Measurements from ENCODE around the gene THAP7.
"Not testable (repeated sequence)": the region's sequence is repeated elsewhere in the genome, so short reads cannot be mapped to it uniquely, and the experiment has no call there.

The THAP7 gene

DNA sequence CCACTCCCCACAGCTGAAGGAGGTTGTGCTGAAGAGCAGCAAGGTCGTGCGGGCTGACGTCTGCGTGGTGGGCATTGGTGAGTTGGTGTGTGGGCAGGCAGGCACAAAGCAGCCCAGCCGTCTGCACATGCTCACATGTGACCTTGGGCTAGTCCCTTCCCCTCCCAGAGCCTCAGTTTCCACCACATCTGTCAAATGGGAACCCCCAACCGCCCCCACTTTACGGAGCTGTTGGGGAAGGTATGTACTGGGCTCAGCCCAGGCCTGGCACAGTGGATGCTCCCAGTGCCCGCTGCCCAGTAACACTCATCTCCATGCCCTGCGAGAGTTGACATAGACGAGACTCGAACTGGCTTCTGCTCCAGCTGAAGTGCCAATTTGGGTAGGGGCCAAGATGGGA, 24.9 kb downstream of the THAP7 start:
- no peak for DNase-seq

DNA sequence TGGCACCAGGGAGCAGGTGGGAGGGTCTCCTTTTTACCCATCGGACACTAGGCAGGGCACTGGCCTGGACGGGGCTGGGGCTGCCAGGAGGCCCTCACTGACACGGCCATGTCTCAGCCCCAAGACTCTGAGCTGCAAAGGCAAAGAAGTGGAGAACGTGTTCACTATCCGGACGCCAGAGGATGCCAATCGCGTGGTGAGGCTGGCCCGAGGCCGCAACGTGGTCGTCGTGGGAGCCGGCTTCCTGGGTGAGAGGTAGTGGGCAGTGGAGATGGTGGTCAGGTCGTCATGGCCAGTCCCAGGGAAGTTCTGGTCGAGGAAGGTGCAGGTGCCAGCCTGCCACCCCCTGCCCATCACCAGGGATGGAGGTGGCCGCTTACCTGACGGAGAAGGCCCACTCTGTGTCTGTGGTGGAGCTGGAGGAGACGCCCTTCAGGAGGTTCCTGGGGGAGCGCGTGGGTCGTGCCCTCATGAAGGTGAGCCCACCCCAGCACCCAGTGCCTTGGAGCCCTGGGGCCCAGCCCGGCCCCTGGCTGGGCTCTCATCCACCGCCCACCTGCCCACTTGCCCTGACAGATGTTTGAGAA, 25.5 kb downstream of the THAP7 start:
- no peak for DNase-seq

DNA sequence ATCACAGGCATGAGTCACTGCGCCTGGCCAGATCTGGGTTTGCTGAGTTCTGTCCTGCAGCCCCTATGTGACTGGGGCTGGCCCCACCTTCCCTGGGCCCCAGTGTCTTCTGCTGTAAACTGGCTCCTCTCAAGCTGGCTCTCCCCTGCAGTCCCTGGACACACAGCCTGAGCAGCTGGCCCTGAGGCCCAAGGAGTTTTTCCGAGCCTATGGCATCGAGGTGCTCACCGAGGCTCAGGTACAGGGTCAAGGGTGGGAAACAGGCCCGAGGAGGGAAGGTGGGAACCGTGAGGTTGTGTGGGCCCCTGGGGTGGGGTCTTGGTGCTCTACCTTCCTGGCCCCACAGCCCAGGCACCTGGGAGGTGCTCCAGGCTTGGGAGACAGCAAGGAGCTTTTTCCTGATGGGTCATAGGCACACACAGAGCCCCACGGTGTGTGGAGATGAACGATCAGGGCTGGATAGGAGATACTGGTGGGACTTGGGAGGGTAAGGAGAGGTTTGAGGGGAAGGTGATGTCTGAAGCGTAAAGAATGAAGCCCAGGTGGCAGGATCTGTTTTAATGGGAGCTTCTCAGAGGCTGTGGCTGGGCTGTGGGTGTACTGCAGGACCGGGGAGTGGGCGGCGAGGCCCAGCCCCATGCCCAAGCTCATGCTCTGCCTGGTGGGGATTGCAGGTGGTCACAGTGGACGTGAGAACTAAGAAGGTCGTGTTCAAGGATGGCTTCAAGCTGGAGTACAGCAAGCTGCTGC, 26.2 kb downstream of the THAP7 start:
- no peak for DNase-seq

DNA sequence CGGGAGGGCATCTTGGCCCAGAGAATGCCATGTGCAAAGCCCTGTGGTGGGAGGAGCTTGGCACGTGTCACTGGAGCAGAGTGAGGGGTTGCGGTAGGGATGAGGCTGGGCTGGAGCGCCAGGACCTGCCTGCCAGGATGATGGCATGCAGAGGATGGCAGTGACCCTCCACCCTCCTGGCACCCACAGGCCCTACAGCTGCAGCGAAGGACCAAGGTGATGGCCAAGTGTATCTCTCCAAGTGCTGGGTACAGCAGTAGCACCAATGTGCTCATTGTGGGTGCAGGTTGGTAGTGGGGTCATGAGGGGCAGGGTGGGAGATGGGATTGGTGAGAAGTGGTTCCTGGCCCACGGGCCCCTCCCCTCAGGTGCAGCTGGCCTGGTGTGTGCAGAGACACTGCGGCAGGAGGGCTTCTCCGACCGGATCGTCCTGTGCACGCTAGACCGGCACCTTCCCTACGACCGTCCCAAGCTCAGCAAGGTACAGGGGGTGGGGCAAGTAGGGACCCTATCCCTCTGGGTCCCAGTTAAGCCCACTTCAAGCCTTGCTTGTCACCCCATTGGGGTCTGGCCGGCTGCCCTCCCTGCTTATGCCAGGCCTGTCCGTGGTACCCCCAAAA, 27.5 kb downstream of the THAP7 start:
- peak; percentile 10 for DNase-seq

DNA sequence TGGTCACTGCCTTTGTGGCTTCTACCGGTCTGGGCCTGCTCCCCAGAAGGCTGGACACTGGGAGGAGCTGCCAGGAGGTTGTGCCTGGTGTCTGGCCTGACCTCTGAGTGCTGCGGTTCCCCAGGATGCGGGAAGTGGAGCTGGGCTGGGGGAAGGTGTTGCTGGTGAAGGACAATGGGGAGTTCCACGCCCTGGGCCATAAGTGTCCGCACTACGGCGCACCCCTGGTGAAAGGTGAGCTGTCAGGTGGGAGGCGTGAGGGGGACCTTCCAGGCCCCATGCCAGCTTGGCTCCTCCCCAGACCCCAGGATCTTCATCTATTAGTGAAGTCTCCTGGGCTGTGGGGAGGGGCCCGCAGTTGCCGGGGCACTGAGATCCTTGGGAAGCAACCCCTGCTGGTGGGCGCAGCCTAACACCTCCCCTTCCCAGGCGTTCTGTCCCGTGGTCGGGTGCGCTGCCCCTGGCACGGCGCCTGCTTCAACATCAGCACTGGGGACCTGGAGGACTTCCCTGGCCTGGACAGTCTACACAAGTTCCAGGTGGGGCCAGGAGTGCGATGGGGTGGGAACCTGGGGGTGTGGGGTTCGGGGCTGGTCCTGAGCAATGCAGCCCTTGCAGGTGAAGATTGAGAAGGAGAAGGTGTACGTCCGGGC, 28.2 kb downstream of the THAP7 start:
- DNase-seq = no peak

DNA sequence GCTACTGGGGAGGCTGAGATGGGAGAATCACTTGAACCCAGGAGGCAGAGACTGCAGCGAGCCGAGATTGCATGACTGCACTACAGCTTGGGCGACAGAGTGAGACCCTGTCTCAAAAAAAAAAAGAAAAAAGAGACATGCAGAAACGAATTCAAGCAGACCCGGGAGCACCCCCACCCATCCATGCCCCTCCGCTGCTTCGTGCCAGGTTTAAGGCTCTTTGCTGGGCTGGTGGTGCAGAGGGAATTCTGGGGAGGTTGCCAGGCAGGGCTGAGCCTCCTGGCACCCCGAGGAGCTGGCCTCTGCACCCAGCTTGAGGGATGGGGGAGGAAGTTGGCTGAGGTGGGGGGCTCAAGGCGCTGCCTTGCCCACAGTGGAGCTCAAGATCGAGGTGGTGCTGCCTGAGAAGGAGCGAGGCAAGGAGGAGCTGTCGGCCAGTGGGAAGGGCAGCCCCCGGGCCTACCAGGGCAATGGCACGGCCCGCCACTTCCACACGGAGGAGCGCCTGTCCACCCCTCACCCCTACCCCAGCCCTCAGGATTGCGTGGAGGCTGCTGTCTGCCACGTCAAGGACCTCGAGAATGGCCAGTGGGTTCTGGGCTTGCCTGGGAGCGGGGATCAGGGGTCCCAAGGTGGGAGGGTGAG, 28.9 kb downstream of the THAP7 start:
- DNase-seq = no peak

DNA sequence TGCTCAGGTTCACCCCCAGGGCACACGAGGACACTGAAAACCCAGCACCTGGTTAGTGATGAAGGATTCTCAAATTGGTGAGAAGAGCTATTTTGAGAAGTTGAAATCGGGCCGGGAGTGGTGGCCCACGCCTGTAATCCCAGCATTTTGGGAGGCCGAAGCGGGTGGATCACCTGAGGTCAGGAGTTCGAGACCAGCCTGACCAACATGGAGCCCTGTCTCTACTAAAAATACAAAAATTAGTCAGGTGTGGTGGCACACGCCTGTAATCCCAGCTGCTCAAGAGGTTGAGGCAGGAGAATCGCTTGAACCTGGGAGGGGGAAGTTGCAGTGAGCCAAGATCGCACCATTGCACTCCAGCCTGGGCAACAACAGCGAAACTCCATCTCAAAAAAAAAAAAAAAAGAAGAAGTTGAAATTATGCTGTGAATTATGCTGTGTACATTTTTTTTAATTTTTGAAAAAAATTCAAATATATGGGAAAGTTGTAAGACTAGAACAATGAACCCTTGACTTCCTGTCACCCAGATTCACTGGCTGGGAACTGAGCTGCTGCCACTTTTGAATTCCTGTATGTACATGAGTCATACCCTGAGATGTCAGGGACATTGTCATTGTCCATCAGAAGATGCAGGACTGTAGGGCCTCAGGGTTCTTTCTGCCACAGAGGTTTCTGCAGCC, 29.8 kb downstream of the THAP7 start:
- not testable (repeated sequence) for DNase-seq

DNA sequence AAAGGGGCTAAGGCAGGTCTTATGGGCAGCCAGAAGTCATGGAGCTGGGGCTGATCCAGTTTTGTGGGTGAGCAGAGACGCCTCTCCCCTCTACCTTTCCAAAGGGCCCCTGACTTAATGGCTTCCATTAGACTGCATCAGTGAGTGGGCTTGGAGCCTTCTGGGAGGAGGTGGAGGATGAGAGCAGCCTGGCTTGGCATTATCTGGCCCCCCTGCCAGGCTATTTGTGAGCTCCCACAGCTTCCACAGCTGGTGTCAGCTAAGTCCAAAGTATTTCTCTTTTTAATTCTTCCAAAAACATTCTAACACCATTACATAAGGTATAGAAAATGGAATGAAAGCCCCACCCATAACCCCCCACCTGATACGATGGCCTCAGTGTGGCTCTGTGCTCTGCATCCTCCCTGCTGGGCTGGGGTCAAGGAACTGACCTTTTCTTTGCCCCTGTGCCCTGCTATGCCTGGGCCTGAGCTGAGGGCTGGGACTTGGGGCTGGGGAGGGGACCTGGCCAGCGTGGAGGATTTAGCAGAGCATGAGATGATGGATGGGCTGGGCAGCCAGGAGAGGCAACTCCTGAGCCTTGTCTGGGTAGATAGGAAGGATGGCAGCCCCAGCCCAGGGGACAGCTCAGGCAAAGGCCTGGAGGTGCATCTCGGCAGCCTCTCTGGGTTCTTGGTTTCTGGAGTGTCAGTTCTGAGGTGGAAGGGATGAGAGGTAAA, 30.8 kb downstream of the THAP7 start:
- no peak for DNase-seq

DNA sequence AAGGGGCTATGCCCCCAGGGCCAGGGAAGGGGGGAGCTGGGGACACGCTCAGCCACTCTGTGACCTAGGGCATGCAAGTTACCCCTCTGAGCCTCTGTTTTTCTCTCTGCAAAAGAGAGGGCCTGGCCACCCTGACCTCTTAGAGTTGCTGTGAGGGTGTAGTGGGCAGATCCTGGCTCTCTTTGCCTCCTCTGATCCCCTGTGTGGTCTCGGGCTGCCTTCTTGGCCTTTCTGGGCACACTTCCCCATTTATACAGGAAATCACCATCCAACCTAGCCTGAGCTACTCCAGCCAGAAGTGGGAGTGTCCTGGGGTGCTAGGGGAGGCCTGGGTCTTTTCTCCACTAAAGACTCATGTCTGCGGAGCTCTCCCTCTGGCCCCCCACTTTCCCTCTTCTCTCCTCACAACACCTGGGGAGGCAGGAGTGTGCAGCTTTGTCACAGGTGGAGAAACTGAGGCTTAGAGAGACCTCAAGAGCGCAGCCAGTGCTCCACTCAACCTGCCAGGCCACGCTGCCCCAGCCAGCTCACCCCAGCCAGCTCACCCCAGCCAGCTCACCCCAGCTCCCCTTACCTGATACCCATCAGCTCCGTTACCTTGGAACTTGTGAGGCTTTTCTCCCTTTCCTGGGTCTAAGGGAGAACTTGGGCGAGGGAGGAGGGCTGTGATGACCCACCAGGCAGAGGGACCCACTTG, 33.5 kb downstream of the THAP7 start:
- no peak for DNase-seq

DNA sequence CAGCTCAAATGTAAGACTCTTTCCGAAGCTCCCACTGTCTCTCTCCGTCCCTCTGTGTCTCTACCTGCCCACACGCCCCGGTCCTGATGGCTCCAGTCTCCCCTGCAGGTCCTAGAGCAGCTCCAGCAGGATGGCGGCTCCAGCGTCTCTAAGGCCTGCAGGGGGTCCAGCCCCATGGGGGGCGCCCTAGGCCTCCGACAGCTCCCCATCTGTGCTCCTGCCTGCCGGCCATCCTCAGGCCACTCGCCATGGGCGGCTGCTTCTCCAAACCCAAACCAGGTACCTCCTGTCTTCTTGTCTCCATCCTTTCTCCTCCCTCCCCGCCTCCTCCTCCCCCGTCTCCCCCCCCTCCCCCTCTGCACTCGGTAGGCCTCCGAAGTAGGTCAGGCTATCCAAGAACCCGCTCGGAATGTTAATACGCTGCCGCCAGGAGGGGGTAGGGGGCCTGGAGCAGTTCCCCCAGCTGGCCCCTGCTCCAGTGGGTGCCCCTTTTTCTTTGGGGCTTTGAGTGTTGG, 34.2 kb downstream of the THAP7 start:
- DNase-seq = no peak

DNA sequence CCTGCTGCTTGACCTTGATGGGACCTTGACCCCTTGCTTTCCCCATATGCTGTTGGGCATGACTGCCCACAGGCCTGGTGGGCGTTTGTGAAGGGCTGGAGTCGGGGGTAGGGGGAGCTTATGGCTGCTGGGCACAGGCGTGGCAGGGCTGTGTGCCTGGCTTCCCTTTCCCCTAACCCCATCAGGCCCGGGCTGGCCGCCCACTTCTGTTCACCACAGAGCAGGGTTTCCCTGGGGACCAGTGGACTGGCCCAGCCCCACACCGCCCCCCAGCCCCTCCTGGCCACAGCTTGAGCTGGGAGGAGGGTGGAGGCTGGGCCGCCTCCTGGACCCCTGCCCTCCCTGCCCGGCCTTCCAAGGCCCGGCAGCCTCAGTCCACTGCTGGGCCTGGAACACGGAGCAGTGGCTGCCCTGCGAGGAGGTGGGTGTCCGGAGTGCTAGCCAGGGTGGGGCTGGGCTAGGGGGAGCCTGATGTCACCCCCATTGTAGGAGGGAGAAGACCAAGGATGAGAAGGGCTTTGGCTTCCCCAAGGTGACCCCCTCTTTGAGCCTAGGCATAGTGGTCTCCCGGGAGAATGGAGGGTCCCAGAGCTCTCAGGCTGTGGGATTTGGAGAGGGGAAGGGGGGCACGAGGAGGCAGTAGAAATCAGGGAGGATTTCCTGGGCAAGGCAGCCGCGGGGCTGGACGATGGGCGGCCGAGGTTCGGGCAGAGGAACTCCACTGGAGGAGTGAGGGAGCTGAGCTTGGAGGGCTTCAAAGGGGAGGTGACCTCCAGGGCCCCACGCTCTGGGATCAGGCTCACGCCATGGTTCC, 34.8 kb downstream of the THAP7 start, which contains the start of gene AIFM3:
AIFM3 (plus strand) TSS at position 373 of the 814 bp plus-strand sequence. CDS start 690 bp downstream, outside the sequence.
- no peak for DNase-seq

DNA sequence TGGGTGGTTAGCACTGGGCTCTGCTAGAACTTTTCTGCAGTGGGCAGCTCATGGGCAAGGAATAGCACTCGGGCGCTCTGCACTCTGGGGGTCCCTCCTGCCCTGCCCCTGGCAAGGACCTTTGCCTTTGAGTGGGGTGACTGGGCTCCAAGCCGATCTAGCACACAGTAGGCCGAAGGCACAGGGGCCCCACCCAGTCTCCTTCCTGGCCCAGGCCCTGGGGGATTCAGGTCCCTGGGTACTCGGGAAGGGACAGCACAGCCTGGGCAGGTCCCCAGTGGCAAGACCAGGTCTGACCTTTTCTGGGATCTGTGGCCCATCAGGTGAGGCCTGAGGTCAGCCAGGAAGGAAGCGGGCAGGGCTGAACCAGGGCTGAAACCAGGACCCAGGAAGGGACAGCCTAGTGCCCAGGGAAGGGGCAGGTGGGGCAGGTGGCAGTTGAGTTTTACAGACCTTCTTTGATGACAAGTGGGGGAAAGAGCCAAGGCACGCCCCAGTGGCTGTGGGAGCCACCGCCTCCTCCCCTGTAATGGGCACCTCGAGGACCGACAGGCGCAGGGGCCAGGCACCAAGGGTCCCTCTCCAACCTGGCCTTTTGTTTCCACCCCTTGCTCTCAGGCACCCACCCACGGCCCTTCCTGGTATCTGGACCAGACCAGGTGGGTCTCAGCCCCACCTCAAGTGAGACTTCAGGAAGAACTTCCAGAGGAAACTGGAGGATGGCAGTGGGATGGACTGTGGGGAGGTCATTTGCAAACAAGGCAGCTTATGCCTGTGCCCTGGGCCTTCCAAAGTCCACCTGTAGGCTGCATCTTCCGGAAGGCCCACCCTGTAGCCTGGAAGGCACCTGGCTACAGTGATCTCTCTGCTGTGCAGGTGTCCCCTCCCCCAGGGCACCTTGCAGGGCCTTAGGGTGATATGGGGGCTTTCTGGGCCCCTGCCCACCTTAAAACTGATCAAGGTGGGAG, 35.7 kb downstream of the THAP7 start:
- DNase-seq = no peak

DNA sequence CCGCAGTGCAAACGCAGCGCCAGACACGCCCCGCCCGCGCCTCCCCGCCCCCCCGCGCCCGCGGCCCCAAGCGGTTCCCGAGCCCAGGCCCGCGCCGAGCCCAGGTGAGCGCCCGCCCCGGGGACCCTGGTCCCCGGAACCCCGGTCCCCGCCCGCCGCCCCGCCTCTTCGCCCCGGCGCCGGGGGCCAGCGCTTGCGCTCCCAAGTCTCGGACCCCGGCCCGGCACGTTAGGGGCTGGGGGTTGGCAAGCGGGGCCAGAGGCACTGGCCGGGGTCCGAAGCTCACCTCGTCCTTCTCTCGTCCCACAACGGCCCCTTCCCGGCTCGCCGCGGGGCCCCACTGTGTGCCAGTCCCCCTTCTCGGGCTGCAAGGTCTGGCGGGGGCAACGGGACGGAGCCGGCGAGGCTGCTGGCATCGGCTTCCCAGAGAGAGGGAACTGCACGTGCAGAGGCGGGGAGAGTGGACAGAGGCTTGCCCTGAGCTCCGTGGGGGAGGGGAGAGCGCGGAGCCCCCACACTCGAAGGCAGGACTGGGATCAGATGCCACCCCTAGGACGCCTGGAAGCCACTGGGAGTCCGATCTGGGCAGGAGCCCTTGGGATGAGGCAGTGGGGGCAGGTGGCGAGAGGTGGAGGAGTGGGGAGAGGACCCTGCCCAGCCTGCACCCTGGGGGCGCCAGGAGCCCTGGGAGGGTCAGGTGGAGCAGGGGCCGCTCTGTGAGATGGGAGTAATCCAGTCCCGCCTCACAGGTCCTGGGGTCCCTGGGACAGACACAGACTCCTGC, 36.6 kb downstream of the THAP7 start:
- DNase-seq = no peak

DNA sequence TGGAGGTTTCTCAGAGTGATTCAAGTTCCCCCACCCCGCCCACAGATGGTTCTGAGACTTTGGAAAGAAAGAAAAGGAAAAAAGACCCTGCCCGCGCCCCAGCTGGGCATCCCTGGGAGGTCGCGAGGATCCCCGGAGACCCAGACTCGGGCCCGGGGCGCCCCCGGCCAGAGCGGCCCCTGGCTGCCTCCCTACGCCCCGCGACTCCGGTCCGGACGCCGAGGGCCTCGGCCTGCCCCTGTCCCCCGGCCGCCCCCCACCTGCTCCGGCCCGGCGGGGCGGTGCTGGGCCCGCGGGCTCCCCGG, 37.2 kb downstream of the THAP7 start:
- DNase-seq = no peak

DNA sequence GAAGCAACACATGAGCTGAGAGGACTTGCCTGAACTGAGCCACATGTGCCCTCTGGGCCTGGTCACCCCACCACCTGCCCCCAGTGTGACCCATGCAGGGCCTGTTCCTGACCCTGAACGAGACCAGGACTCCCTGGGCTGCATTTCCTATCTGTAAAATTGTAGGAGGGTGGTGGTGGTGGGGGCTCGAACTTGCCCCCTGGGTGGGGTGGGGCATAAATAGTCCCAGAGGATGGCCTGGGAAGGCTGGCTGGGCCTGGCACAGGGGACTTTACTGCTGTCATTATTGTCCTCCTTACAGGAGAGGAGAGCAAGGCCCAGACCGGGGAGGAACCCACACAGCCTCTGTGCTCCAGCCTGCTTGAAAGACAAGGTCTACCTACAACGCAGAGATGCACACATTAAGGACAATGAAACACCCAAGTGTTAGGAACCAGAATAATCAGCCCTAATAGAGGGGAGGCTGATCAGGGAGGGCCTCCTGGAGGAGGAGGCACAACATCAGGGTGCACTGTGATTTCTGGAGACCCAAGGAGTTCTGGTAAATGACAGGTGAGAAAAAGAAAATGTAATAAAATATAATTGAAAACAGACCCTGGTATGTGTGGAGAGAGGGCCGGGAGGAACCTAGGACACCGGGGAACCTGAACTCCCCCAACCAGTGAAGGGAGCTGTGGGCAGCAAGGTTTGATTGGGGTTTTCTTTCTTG, 37.7 kb downstream of the THAP7 start:
- no peak for DNase-seq

DNA sequence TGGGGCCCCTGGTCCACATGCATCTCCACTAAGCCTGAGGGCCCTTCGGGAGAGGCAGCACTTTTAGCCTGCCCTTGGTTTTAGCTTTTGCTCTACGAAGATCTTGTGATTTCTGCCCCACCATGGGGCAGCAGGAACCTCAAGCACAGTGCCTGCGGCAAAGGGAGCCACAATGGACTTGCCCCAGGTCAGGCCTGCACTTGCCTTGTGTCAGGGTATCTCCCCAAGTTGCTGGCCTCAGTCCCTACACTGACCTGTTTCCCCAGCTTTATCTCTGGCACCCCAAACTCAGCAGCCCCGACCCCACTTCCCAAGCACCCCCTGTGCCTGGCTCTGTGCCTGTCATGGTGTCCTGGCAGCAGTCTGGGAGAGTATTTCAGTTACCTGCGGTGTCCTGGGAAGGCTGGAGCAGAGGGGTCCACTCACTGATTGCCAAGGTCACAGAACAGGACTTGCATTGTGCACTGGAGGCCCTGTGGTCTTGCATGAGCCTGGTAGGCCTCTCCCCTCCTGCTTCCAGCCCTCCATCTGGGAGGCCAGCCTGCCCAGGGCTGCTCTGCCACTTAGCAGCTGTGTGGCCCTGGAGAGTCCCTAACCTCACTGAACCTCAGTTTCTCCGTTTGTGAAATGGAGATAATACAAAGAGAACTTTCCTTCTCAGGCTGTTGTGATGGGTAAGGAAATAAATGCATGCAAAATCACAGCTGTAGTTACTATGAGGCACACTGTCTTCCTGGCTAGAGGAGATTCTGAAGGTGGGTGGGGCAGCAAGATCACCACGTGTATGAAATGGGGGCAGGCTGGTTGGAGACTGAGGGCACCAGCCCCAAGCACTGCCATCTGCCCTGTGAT, 38.5 kb downstream of the THAP7 start:
- no peak for DNase-seq

All from NCI-H2029 treated with DMSO at 0.1 percent for 48 hours (cell line).